HUES48 (cell line): ENCODE results near the gene PLAC9.
"Not testable (repeated sequence)": the region's sequence is repeated elsewhere in the genome, so short reads cannot be mapped to it uniquely, and the experiment has no call there.

ENCODE experiments used
- H3K27ac ChIP-seq: one replicate; pipeline ENCODE4 v1.7.0; 2013; ENCODE audit warnings: low read depth, low read length, inconsistent platforms
- H3K27me3 ChIP-seq: 2 replicates; pipeline ENCODE4 v1.6.1; 2013; ENCODE audit warnings: mild to moderate bottlenecking, low read length; ENCODE audit not compliant: control insufficient read depth, insufficient read depth
- H3K36me3 ChIP-seq: 2 replicates; pipeline ENCODE4 v1.6.1; 2013; ENCODE audit warnings: low read length; ENCODE audit not compliant: control insufficient read depth, insufficient read depth
- H3K4me1 ChIP-seq: 2 replicates; pipeline ENCODE4 v1.6.1; 2013; ENCODE audit warnings: mild to moderate bottlenecking, low read length; ENCODE audit not compliant: control insufficient read depth, insufficient read depth
- H3K4me3 ChIP-seq: 2 replicates; pipeline ENCODE4 v1.5.1; 2013; ENCODE audit warnings: mild to moderate bottlenecking, low read depth, low read length
- H3K9ac ChIP-seq: 2 replicates; pipeline ENCODE4 v1.6.1; 2013; ENCODE audit warnings: mild to moderate bottlenecking, low read depth, low read length, moderate library complexity
- H3K9me3 ChIP-seq: 2 replicates; pipeline ENCODE4 v1.6.1; 2013; ENCODE audit warnings: low read length; ENCODE audit not compliant: control insufficient read depth, insufficient read depth

PLAC9 gene

DNA sequence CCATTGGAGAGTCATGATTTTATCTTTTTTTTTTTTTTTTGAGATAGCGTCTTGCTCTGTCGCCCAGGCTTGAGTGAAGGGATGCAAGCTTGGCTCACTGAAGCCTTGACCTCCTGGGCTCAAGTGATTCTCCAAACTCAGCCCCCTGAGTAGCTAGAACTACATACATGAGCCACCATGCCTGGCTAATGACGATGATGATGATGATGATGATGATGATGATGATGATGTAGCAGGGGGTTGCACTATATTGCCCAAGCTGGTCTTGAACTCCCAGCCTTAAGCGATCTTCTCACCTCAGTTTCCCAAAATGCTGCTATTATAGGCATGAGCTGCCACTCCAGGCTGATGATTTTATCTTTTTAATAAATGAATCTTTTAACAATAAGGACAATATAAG lies 13.9 kb upstream of the PLAC9 start:
- H3K36me3 ChIP-seq: no peaks in the 10 kb centered on the region
- no peaks in the 10 kb centered on the region for H3K27me3 ChIP-seq
- H3K4me3 ChIP-seq: no peak overlapping the region
- H3K9me3 ChIP-seq: no peaks in the 10 kb centered on the region
- H3K4me1 ChIP-seq: no peaks in the 10 kb centered on the region
- no peak overlapping the region for H3K9ac ChIP-seq
- H3K27ac ChIP-seq: no peak overlapping the region

GRCh38 chr10:80122110-80122710 lies 10.3 kb upstream of the PLAC9 start:
- Histone ChIP-seq H3K27ac (no peak overlapping the region), H3K4me3 (no peak overlapping the region), H3K9ac (no peak overlapping the region), H3K9me3 (no peaks in the 10 kb centered on the region), H3K36me3 (no peaks in the 10 kb centered on the region), H3K4me1 (no peaks in the 10 kb centered on the region), H3K27me3 (no peaks in the 10 kb centered on the region)

DNA sequence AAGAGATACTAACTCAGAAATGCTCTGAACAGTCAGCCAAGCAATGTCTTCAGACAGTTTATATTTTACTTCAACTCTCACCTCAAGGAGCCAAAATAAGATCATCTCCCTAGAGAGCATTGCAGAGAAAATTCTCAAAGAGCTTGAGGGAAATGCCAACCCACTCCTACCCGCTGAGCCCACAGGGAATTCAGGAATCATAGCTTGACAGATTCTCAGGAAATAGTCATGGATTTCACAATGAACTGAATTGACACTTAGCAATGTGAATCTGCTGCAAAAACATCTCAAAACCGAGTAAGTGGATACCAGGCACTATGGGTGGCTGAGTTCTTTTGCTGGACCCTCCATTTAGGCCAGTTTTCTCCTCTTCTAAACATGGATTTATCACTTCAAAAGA lies 9.8 kb upstream of the PLAC9 start:
- no peak overlapping the region for H3K9ac ChIP-seq
- H3K27ac ChIP-seq: no peak overlapping the region
- no peaks in the 10 kb centered on the region for H3K9me3 ChIP-seq
- H3K4me1 ChIP-seq: no peaks in the 10 kb centered on the region
- no peaks in the 10 kb centered on the region for H3K27me3 ChIP-seq
- H3K36me3 ChIP-seq: no peaks in the 10 kb centered on the region
- no peak overlapping the region for H3K4me3 ChIP-seq

DNA sequence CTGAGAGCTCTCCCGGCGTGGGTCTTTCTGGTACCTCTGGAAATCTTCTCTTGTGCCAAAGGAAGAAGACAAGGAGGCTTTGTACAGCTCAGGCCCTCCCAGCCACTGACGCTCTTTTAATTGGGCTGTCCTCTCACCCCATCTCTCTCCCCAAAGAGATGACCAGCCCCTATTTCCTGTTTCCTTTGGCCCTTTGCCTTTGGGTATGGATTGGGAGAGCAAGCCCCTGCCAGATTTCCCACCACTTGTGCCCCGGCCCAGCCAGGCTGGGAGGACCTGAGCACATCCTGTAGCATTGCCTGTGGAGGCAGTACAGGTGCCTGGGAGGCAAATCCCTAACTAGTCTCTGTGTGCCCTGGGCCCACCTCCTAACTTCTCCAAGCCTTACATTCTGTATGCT lies 5.7 kb upstream of the PLAC9 start:
- Histone ChIP-seq H3K9ac (no peak overlapping the region), H3K27me3 (peaks cover 4% of the 10 kb centered on the region), H3K4me1 (peaks cover 6% of the 10 kb centered on the region), H3K4me3 (no peak overlapping the region), H3K36me3 (no peaks in the 10 kb centered on the region), H3K27ac (no peak overlapping the region), H3K9me3 (no peaks in the 10 kb centered on the region)

DNA sequence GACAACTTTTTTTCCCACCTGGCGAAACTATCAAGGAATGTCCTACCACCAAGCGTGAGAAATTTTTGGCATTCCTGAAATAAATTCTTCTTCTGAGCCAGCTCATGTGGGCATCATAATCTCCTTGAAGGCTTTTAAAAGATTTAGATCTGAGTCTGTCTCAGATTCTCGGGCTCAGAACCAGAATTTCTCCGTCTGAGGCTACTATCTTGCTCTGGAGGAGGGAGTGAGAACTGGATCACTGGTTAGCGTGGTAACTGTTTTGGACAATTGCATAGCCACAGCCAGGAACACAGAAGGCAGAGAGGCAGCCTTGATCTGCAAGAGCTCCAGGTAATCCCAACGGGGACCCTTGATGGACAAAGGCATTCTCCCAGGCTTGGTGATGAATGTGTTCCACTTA lies 1.0 kb upstream of the PLAC9 start:
- Histone ChIP-seq H3K9me3 (no peaks in the 10 kb centered on the region), H3K27ac (peak overlapping the region; percentile 50), H3K27me3 (peaks cover 20% of the 10 kb centered on the region), H3K4me1 (peaks cover 11% of the 10 kb centered on the region), H3K4me3 (no peak overlapping the region), H3K9ac (no peak overlapping the region), H3K36me3 (no peaks in the 10 kb centered on the region)

GRCh38 chr10:80133206-80133605 lies 676 bp downstream of the PLAC9 start:
- peaks cover 13% of the 10 kb centered on the region for H3K4me1 ChIP-seq
- no peaks in the 10 kb centered on the region for H3K36me3 ChIP-seq
- H3K27me3 ChIP-seq: peaks cover 20% of the 10 kb centered on the region
- H3K4me3 ChIP-seq: peak overlapping the region; percentile 64
- H3K27ac ChIP-seq: no peak overlapping the region
- H3K9ac ChIP-seq: no peak overlapping the region; the same call in 1 of the 2 replicates
- H3K9me3 ChIP-seq: no peaks in the 10 kb centered on the region

- H3K27me3 ChIP-seq: peaks cover 20% of the 10 kb centered on the region
- not testable (repeated sequence) for H3K9me3 ChIP-seq, H3K27ac ChIP-seq, H3K4me3 ChIP-seq, H3K9ac ChIP-seq, H3K36me3 ChIP-seq
- H3K4me1 ChIP-seq: peaks cover 13% of the 10 kb centered on the region
Measured at GRCh38 chr10:80133687-80134086, 1.2 kb downstream of the PLAC9 start.

- Histone ChIP-seq H3K27ac (no peak overlapping the region), H3K27me3 (peaks cover 20% of the 10 kb centered on the region), H3K4me1 (peaks cover 12% of the 10 kb centered on the region), H3K9me3 (no peaks in the 10 kb centered on the region), H3K36me3 (no peaks in the 10 kb centered on the region), H3K4me3 (no peak overlapping the region), H3K9ac (no peak overlapping the region)
Measured at GRCh38 chr10:80136134-80136571, 3.6 kb downstream of the PLAC9 start.

DNA sequence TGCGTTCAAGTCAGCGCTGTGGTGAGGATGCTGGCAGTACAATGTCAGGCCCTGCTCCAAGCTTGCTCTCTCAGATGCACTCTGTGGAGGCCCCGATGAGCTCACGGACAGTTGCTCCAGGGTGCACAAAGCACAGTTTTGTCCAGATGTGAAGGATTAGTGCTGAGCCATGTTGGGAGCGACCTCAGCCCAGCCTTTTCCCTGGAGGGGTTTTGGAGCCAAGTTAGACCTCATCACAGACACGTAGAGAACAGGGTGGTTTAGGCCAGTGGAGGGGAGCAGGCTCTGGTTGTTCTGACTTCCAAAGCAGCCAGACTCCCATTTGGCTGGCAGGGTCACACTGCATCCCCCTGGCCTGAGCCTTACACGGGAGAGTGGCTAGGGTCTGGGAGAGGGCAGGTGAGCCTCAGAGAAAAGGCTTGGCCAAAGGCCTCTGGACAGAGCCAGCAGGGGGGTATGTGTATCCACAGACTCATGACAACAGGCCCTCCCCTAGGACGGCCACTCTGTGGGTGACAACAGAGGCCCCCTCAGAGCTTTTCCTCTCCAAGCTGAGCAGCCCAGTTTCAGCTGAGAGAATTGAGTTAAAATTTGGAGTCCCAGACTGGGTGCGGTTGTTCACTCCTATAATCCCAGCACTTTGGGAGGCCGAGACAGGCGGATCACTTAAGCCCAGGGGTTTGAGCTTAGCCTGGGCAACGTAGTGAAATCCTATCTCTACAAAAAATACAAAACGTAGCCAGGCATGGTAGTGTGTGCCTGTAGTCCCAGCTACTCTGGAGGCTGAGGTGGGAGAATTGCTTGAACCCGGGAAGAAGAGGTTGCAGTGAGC lies 4.7 kb downstream of the PLAC9 start:
- no peaks in the 10 kb centered on the region for H3K36me3 ChIP-seq
- H3K27me3 ChIP-seq: peaks cover 12% of the 10 kb centered on the region
- no peaks in the 10 kb centered on the region for H3K9me3 ChIP-seq
- H3K9ac ChIP-seq: no peak overlapping the region
- H3K4me3 ChIP-seq: no peak overlapping the region
- no peak overlapping the region for H3K27ac ChIP-seq
- H3K4me1 ChIP-seq: peaks cover 7% of the 10 kb centered on the region; the same call in 1 of the 2 replicates

DNA sequence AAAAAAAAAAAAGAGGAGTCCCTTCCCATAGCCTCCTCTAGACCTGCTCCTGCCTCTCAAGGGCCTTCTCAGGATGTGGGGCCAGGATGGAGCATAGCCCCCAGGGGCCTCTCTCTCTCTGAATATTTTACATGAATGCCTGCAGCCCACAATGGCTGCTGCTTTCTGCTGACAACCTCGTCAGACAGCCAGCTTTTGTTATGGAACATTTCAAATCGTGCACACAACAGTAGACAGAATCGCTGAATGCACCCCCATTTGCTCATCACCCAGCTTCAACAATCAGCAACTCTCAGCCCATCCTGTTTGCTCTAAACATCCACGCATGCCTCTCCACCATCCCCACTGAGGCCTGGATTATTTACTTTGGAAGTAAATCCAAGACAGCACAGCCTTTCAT lies 5.4 kb downstream of the PLAC9 start:
- H3K4me1 ChIP-seq: peaks cover 6% of the 10 kb centered on the region; the same call in 1 of the 2 replicates
- peaks cover 7% of the 10 kb centered on the region for H3K27me3 ChIP-seq
- no peak overlapping the region for H3K9ac ChIP-seq
- no peak overlapping the region for H3K4me3 ChIP-seq
- no peaks in the 10 kb centered on the region for H3K36me3 ChIP-seq
- H3K9me3 ChIP-seq: no peaks in the 10 kb centered on the region
- H3K27ac ChIP-seq: no peak overlapping the region

GRCh38 chr10:80139265-80139664 lies 6.7 kb downstream of the PLAC9 start:
- Histone ChIP-seq H3K27ac (no peak overlapping the region), H3K4me1 (peaks cover 2% of the 10 kb centered on the region; the same call in 1 of the 2 replicates), H3K36me3 (no peaks in the 10 kb centered on the region), H3K4me3 (no peak overlapping the region), H3K27me3 (no peaks in the 10 kb centered on the region), H3K9me3 (no peaks in the 10 kb centered on the region), H3K9ac (no peak overlapping the region)
